Measurements from ENCODE around the gene COL20A1. TPM values are rescaled to one million over a fixed set of nuclear protein-coding genes. Genes with fewer than 3 reads are reported as not detected.

The COL20A1 gene
- total and polyA plus RNA-seq, 2 of the 13 experiments (the other 11 are each of a cell fraction or from before 2014, with no cell fraction given) = not detected

GRCh38 chr20:63278661-63279060 is 14.3 kb upstream of the COL20A1 start:
- Histone ChIP-seq H3K4me1 (ENCODE audit: insufficient read depth, low read length) (peaks cover 13% of the 10 kb centered on the region), H3K4me2 (ENCODE audit: low read depth, low read length) (no peak overlapping the region), H3K4me3 (replicated peaks in 1 of 3; ENCODE audit: insufficient read depth in 1 of 3, low read depth in 2 of 3, low read length in 3 of 3) (no peak overlapping the region), H3K9ac (ENCODE audit: insufficient read depth, low read depth, low read length) (no peak overlapping the region), H3K79me2 (ENCODE audit: insufficient read depth, low read length) (peaks cover 32% of the 10 kb centered on the region), H4K20me1 (ENCODE audit: insufficient read depth, low read length) (peaks cover 30% of the 10 kb centered on the region), H3K36me3 (replicated peaks in 1 of 2; ENCODE audit: control insufficient read depth in 1 of 2, insufficient read depth in 2 of 2, low read length in 2 of 2) (peaks cover 52 to 82% of the 10 kb centered on the region in 2 experiments), H3K27me3 (ENCODE audit: control insufficient read depth in 1 of 2, insufficient read depth in 2 of 2, low read length in 2 of 2) (no peaks in the 10 kb centered on the region; a peak in 1 of 5 replicates), H3K9me3 (ENCODE audit: low read length) (no peaks in the 10 kb centered on the region), H3K27ac (ENCODE audit: extremely low read length, insufficient read depth, low read length) (no peak overlapping the region), H2AFZ (ENCODE audit: low read length) (no peak overlapping the region)
- intact Hi-C loops (cut with micrococcal nuclease; ENCODE audit: unreplicated experiment) (no loop called here), in situ Hi-C loops (cut with HindIII; ENCODE audit: extremely low pct_ligation_motif_present, low pct_unique_long_range_greater_than_20kb) (no loop called here)
- BruUV-seq (replicated peaks) = no TSS peak
- ChIA-PET POLR2A (no interaction called here), CTCF (ENCODE audit: low intra/inter-chr PET ratio, low total read pairs) (no interaction called here)
- DNase-seq (ENCODE audit: low spot score) (no peak), FAIRE-seq (no peak), ATAC-seq (no peak)
- WGBS (ENCODE audit: low lambda C conversion rate) = 93% methylated on average over 17 of the region's 17 CpGs
- no peak for TF ChIP-seq ZNF251 (CRISPR knock-in tag; IDR thresholded peaks at IDR 0.05)
- no peak for TF ChIP-seq CBX5 (CRISPR knock-in tag; IDR thresholded peaks at IDR 0.05; ENCODE audit: borderline replicate concordance)
- TF ChIP-seq NKX3-1 (CRISPR knock-in tag; IDR thresholded peaks at IDR 0.05) = no peak
- no peak for TF ChIP-seq STAT6 (CRISPR knock-in tag; IDR thresholded peaks at IDR 0.05; ENCODE audit: borderline replicate concordance)
- no peak for TF ChIP-seq ZNF143 (CRISPR knock-in tag; IDR thresholded peaks at IDR 0.05)
- TF ChIP-seq ZNF414 (CRISPR knock-in tag; IDR thresholded peaks at IDR 0.05) = no peak
- TF ChIP-seq ARNT2 (CRISPR knock-in tag; IDR thresholded peaks at IDR 0.05; ENCODE audit: low read depth) = no peak
- TF ChIP-seq ZNF318 (CRISPR knock-in tag; IDR thresholded peaks at IDR 0.05) = no peak
- no peak for TF ChIP-seq YY1 (IDR thresholded peaks at IDR 0.05; ENCODE audit: insufficient read depth, insufficient replicate concordance, low read depth, low read length)
- no peak for TF ChIP-seq TBL1XR1 (IDR thresholded peaks at IDR 0.05; ENCODE audit: borderline replicate concordance, low read length, partially characterized antibody)
- TF ChIP-seq SMAD3 (CRISPR knock-in tag; IDR thresholded peaks at IDR 0.05) = no peak
- TF ChIP-seq HBP1 (CRISPR knock-in tag; IDR thresholded peaks at IDR 0.05; ENCODE audit: low read depth) = no peak
